Endothelial cell of umbilical vein (primary cell): Measurements from ENCODE around the gene RIOK1. TPM values are rescaled to one million over a fixed set of nuclear protein-coding genes. Genes with fewer than 3 reads are reported as not detected.

ENCODE experiments used
- BruUV-seq: library from RNA; stranded (reverse); fragments of 400-500 nt; replicated peaks from 2 replicates; lab custom pipeline; 2021; lab: Mats Ljungman, UMichigan
- CTCF ChIA-PET: fragments of 300-600, 350-600 bp; sonication (Branson Sonifier 250); formaldehyde crosslinking; loops from one replicate; lab custom pipeline; 2021; ENCODE audit warnings: antibody characterized with exemption, inconsistent platforms; lab: Charles Lee
- POLR2A ChIA-PET: fragments of 300-600, 350-600 bp; sonication (Branson Sonifier 250); formaldehyde crosslinking; loops from one replicate; lab custom pipeline; 2021; ENCODE audit warnings: antibody characterized with exemption, inconsistent platforms; lab: Charles Lee
- DNase-seq: peaks from one replicate; pipeline ENCODE4 v3.0.0-alpha.2; 2011; ENCODE audit warnings: low read depth, low spot score
- FAIRE-seq: peaks from 2 replicates; lab custom pipeline; 2011; peaks lifted over from hg19 to GRCh38; lab: Jason Lieb, UNC
- H2AFZ ChIP-seq: 2 replicates; pipeline ENCODE4 v1.6.0; 2012; ENCODE audit warnings: low read depth, low read length, control low read depth, inconsistent platforms
- H3K27ac ChIP-seq: 2 replicates; pipeline ENCODE4 v1.5.1; 2011; ENCODE audit warnings: low read depth, mild to moderate bottlenecking, control low read depth, low read length, moderate library complexity; ENCODE audit not compliant: insufficient read depth
- H3K27me3 ChIP-seq, 2 experiments: 2 replicates each; pipeline versions ENCODE4 v1.6.0 to v1.6.1; 2011; ENCODE audit warnings: low read length in 2 of 2, mixed read lengths in 1 of 2; ENCODE audit not compliant: control insufficient read depth in 2 of 2, insufficient read depth in 2 of 2
- H3K36me3 ChIP-seq, 2 experiments: 2 replicates in 1 of 2; 3 replicates in 1 of 2; pipeline ENCODE4 v1.5.1; 2011; ENCODE audit warnings: low read length in 2 of 2, mild to moderate bottlenecking in 1 of 2, moderate library complexity in 1 of 2; ENCODE audit not compliant: control insufficient read depth in 2 of 2, insufficient read depth in 2 of 2; ENCODE audit errors: extremely low read depth in 1 of 2
- H3K4me1 ChIP-seq: 3 replicates; pipeline ENCODE4 v1.5.1; 2011; ENCODE audit warnings: mild to moderate bottlenecking, low read length; ENCODE audit not compliant: control insufficient read depth, insufficient read depth; ENCODE audit errors: extremely low read depth
- H3K4me2 ChIP-seq: 2 replicates; pipeline ENCODE4 v1.6.1; 2011; ENCODE audit warnings: low read length, control low read depth, mixed read lengths; ENCODE audit not compliant: insufficient read depth
- H3K4me3 ChIP-seq, 3 experiments: fragments of 200-600 bp in 1 of 3; sonication (generic), shearing (Covaris generic) in 1 of 3; replicated peaks in 1 of 3; 2 replicates each; pipeline ENCODE4 v1.5.1; 2011 to 2016; ENCODE audit warnings: control low read depth in 3 of 3, low read length in 3 of 3, mild to moderate bottlenecking in 2 of 3, inconsistent platforms in 1 of 3, low read depth in 1 of 3, moderate library complexity in 1 of 3; ENCODE audit not compliant: insufficient read depth in 1 of 3
- H3K79me2 ChIP-seq: 2 replicates; pipeline ENCODE4 v1.6.0; 2012; ENCODE audit warnings: low read length, inconsistent platforms; ENCODE audit not compliant: control insufficient read depth, insufficient read depth
- H3K9ac ChIP-seq: replicated peaks from 2 replicates; pipeline ENCODE3; 2011; ENCODE audit warnings: low read length, control low read depth; ENCODE audit not compliant: insufficient read depth; ENCODE audit errors: extremely low read depth
- H3K9me1 ChIP-seq: replicated peaks from 3 replicates; pipeline ENCODE4 v1.6.0; 2011; ENCODE audit warnings: mild to moderate bottlenecking, low read length; ENCODE audit not compliant: control insufficient read depth, insufficient read depth; ENCODE audit errors: extremely low read depth
- H3K9me3 ChIP-seq: replicated peaks from 2 replicates; pipeline ENCODE4 v1.5.1; 2012; ENCODE audit warnings: low read length, inconsistent platforms; ENCODE audit not compliant: control insufficient read depth, insufficient read depth
- H4K20me1 ChIP-seq: replicated peaks from 2 replicates; pipeline ENCODE3; 2011; ENCODE audit warnings: mild to moderate bottlenecking, low read length; ENCODE audit not compliant: control insufficient read depth, insufficient read depth; ENCODE audit errors: extremely low read depth
- EZH2 ChIP-seq: IDR thresholded peaks from 2 replicates; pipeline ENCODE4 v1.6.1; 2012; ENCODE audit warnings: borderline replicate concordance, low read depth, mild to moderate bottlenecking, moderate library complexity, low read length, inconsistent platforms; ENCODE audit not compliant: severe bottlenecking
- FOS ChIP-seq: IDR thresholded peaks from 2 replicates; pipeline ENCODE4 v1.6.1; 2011; ENCODE audit warnings: mild to moderate bottlenecking, low read length, moderate library complexity, borderline replicate concordance; ENCODE audit not compliant: insufficient read depth
- GATA2 ChIP-seq: IDR thresholded peaks from 2 replicates; pipeline ENCODE4 v1.7.0; 2011; ENCODE audit warnings: low read depth, mild to moderate bottlenecking, moderate library complexity, mixed read lengths, low read length; ENCODE audit not compliant: insufficient read length, insufficient read depth
- JUN ChIP-seq: IDR thresholded peaks from 2 replicates; pipeline ENCODE4 v1.6.1; 2011; ENCODE audit warnings: borderline replicate concordance, low read depth; ENCODE audit not compliant: insufficient read length, insufficient read depth
- MYC ChIP-seq: IDR thresholded peaks from one replicate; pipeline ENCODE4 v1.6.1; 2011; ENCODE audit warnings: mild to moderate bottlenecking, low read depth, low read length
- POLR2A ChIP-seq: IDR thresholded peaks from 2 replicates; pipeline ENCODE4 v1.6.1; 2012; ENCODE audit warnings: low read depth, mild to moderate bottlenecking, control low read depth, low read length
- POLR2AphosphoS5 ChIP-seq: IDR thresholded peaks from 2 replicates; pipeline ENCODE4 v1.6.1; 2012; ENCODE audit warnings: low read depth, mild to moderate bottlenecking, control low read depth, low read length, moderate library complexity; ENCODE audit not compliant: insufficient read depth
- dilution Hi-C: fragments of 300-500 bp; cut with MboI; formaldehyde crosslinking; loops from one replicate; pipeline ENCODE4 v1.15.0; 2019; ENCODE audit warnings: low sequenced_read_pairs; ENCODE audit not compliant: extremely low pct_ligation_motif_present
- intact Hi-C: fragments of 100-400 bp; cut with micrococcal nuclease; formaldehyde crosslinking; loops from one replicate; pipeline ENCODE4 v1.10.0; 2022
- polyA plus RNA-seq, 4 experiments: library from polyadenylated mRNA; depleted of rRNA in 3 of 4; stranded (reverse) in 3 of 4; unstranded in 1 of 4; fragments of >200 nt; gene quantifications; 2 replicates each; pipeline versions ENCODE4 v1.2.1 to v1.2.3, GENCODE V29; 2011 to 2012; ENCODE audit warnings: missing spikeins in 1 of 4
- total RNA-seq: library from RNA; stranded (reverse); gene quantifications from 2 replicates; pipeline ENCODE4 v1.2.3, GENCODE V29; 2021
- TF ChIP-seq, protein P1 (sequence below): IDR thresholded peaks from 2 replicates; pipeline ENCODE4 v1.6.1; 2011; ENCODE audit not compliant: insufficient read depth, insufficient read length

RIOK1 gene
- total and polyA plus RNA-seq, 2 donors (not counting 3 experiments of a cell fraction or from before 2014, with no cell fraction given), result 9.2 to 21.4 TPM

DNA sequence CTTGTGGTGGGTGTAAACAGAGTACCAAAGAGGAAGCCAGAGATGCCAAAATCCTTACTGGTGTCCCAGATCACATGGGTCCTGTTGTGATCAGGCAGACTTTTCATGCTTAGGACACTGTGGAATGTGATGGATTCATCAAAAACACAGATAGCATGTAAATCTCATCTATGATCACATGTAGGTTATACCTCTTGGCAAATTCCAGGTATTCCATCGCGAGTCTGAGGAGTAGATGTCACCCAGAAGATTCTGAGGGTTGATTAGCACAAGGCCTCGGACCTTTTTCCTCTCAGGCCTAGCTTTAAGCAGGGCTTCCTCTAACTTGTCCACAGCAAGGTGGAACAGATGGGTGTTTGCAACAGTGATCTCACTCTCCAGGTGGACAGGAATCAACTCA, 48.3 kb upstream of the RIOK1 start:
- no peaks in the 10 kb centered on the region for H4K20me1 ChIP-seq
- CTCF ChIA-PET, result interaction anchor here (1.1 kb wide), 2 partner anchors 8 to 664 kb away, joined by 3 to 5 read pairs; no protein-coding TSS in a partner anchor
- no peak overlapping the region for H2AFZ ChIP-seq
- FAIRE-seq (no peak), DNase-seq (no peak)
- H3K27ac ChIP-seq, result no peak overlapping the region
- POLR2A ChIA-PET, result no interaction called here
- intact Hi-C loops (no loop called here), dilution Hi-C loops (no loop called here)
- H3K79me2 ChIP-seq, result no peaks in the 10 kb centered on the region
- H3K4me3 ChIP-seq, result no peak overlapping the region
- no peaks in the 10 kb centered on the region for H3K36me3 ChIP-seq
- H3K27me3 ChIP-seq, result peaks cover 5 to 8% of the 10 kb centered on the region in 2 experiments
- no peaks in the 10 kb centered on the region for H3K9me3 ChIP-seq
- H3K4me2 ChIP-seq, result no peak overlapping the region
- TF ChIP-seq POLR2A (no peak), GATA2 (no peak), MYC (no peak), JUN (no peak), POLR2AphosphoS5 (no peak), FOS (no peak)
- TF ChIP-seq, protein P1, sequence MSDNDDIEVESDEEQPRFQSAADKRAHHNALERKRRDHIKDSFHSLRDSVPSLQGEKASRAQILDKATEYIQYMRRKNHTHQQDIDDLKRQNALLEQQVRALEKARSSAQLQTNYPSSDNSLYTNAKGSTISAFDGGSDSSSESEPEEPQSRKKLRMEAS, result no peak
- H3K9me1 ChIP-seq, result no peaks in the 10 kb centered on the region
- no TSS peak for BruUV-seq
- no peaks in the 10 kb centered on the region for H3K4me1 ChIP-seq
- H3K9ac ChIP-seq, result no peak overlapping the region

DNA sequence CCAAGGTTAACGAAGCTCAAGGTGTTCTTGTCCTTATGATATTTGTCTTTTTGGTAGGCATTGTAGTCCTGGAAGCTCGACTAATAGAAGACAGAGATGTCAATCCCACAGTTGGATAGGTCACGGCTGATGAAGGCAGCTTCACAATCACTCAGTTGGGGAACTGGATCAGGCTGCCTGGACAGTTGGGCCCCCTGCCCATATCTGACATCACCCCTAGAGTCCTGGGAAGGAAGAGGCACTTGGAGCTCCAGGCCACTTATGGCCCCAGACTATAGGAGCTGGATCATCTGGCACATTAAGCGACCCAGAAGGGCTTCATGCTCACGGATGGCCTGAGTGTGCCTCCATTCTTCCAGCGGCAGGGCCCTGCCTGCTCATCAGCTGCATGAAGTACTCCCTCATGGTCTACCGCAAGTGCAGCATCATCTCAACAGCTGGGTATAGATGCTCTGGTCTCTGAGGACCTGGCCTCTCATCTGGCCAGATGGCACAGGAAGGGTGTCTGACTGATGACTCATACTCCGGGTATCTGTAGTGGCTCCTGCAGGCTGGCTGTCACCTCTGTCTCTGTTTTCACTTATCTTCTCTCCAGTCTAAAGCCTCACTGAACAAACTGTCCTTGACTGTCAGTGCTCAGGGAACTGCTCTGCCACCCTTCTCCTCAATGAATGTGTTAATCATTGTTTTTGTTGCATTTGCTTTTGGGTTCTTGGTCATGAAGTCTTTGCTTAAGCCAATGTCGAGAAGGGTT, 47.4 kb upstream of the RIOK1 start:
- H3K4me1 ChIP-seq, result no peaks in the 10 kb centered on the region
- TF ChIP-seq JUN (peak; percentile 15), FOS (no peak), EZH2 (no peak), POLR2A (no peak), MYC (no peak), GATA2 (no peak), POLR2AphosphoS5 (no peak)
- TF ChIP-seq, protein P1, result no peak
- POLR2A ChIA-PET, result no interaction called here
- CTCF ChIA-PET, result no interaction called here
- H3K9me1 ChIP-seq, result no peaks in the 10 kb centered on the region
- no TSS peak for BruUV-seq
- no peak overlapping the region for H3K9ac ChIP-seq
- H3K79me2 ChIP-seq, result no peaks in the 10 kb centered on the region
- DNase-seq (no peak), FAIRE-seq (no peak)
- H3K9me3 ChIP-seq, result no peaks in the 10 kb centered on the region
- no peaks in the 10 kb centered on the region for H4K20me1 ChIP-seq
- H3K27ac ChIP-seq, result no peak overlapping the region
- dilution Hi-C loops, result no loop called here
- H3K36me3 ChIP-seq, result no peaks in the 10 kb centered on the region
- H3K4me2 ChIP-seq, result no peak overlapping the region
- H3K4me3 ChIP-seq, result no peak overlapping the region
- H2AFZ ChIP-seq, result no peak overlapping the region
- peaks cover 4 to 8% of the 10 kb centered on the region in 2 experiments for H3K27me3 ChIP-seq
- intact Hi-C loops, result no loop called here
